Fibroblast of pulmonary artery (primary cell): ENCODE data around the gene PPM1N.
A peak's percentile ranks its signal among the peaks of the same experiment; 100 is the strongest.

Source experiments
- DNase-seq: peaks from one replicate; pipeline ENCODE4 v3.0.0-alpha.2; 2010; ENCODE audit warnings: low read depth
- H3K4me3 ChIP-seq: replicated peaks from 2 replicates; pipeline ENCODE4 v1.5.1; 2011; ENCODE audit warnings: low read depth, mild to moderate bottlenecking, control low read depth, low read length, moderate library complexity
- CTCF ChIP-seq: IDR thresholded peaks from 2 replicates; pipeline ENCODE4 v1.5.1; 2011; ENCODE audit warnings: mild to moderate bottlenecking, control low read depth, low read length, inconsistent platforms; ENCODE audit errors: missing control alignments

The PPM1N gene

GRCh38 chr19:45506246-45506988 lies 8.2 kb downstream of the PPM1N start:
- TF ChIP-seq CTCF = peak; percentile 39
- H3K4me3 ChIP-seq = peak overlapping the region; percentile 98
- peak; percentile 90 for DNase-seq

GRCh38 chr19:45506989-45507871 lies 9.0 kb downstream of the PPM1N start, which contains the start of gene VASP:
Gene VASP (plus strand): TSS chr19:45507479. CDS start chr19:45507772, 293 bp downstream.
- DNase-seq = peak; percentile 88
- H3K4me3 ChIP-seq = peak within 1 kb of the TSS; percentile 98
- no peak for TF ChIP-seq CTCF

- peak overlapping the region; percentile 98 for H3K4me3 ChIP-seq
- no peak for TF ChIP-seq CTCF
- no peak for DNase-seq
Observed at GRCh38 chr19:45507872-45508416, 9.7 kb downstream of the PPM1N start.

- no peak for TF ChIP-seq CTCF
- no peak for DNase-seq
- peak overlapping the region; percentile 98 for H3K4me3 ChIP-seq
Observed at GRCh38 chr19:45508417-45508860, 10.2 kb downstream of the PPM1N start.

GRCh38 chr19:45508861-45509691 lies 10.8 kb downstream of the PPM1N start:
- DNase-seq = peak; percentile 81

More at GRCh38 chr19:45508861-45509691, 10.8 kb downstream of the PPM1N start:
- H3K4me3 ChIP-seq = peak overlapping the region; percentile 98
- no peak for TF ChIP-seq CTCF
